HEK293 (cell line): ENCODE data around the gene S1PR1.

Experiments
- FEZF1 ChIP-seq: fragments of 450-650 bp; formaldehyde crosslinking; IDR thresholded peaks from 2 replicates; pipeline ENCODE4 v1.5.1; 2016; ENCODE audit warnings: missing biosample characterization, missing genetic modification characterization
- GLI4 ChIP-seq: fragments of 450-650 bp; formaldehyde crosslinking; IDR thresholded peaks from 2 replicates; pipeline ENCODE4 v1.5.1; 2016; ENCODE audit warnings: missing biosample characterization, missing genetic modification characterization
- HOXC10 ChIP-seq: sonication (generic); formaldehyde crosslinking; IDR thresholded peaks from 2 replicates; pipeline ENCODE4 v1.8.1; 2023; ENCODE audit warnings: mild to moderate bottlenecking, missing genetic modification reagents
- HOXD13 ChIP-seq: sonication (generic); formaldehyde crosslinking; IDR thresholded peaks from 2 replicates; pipeline ENCODE4 v1.8.0; 2022; ENCODE audit warnings: missing genetic modification reagents, borderline replicate concordance
- KLF10 ChIP-seq: fragments of 450-650 bp; IDR thresholded peaks from 2 replicates; pipeline ENCODE4 v1.5.1; 2018; ENCODE audit warnings: missing biosample characterization, mild to moderate bottlenecking, missing genetic modification characterization
- MZF1 ChIP-seq: fragments of 450-650 bp; formaldehyde crosslinking; IDR thresholded peaks from 2 replicates; pipeline ENCODE4 v1.5.1; 2017; ENCODE audit warnings: missing biosample characterization, missing genetic modification characterization, borderline replicate concordance
- OSR2 ChIP-seq: fragments of 450-650 bp; formaldehyde crosslinking; IDR thresholded peaks from 2 replicates; pipeline ENCODE4 v1.5.1; 2016; ENCODE audit warnings: missing biosample characterization, missing genetic modification characterization
- PRDM1 ChIP-seq: fragments of 450-650 bp; formaldehyde crosslinking; IDR thresholded peaks from 2 replicates; pipeline ENCODE4; 2016; ENCODE audit warnings: missing biosample characterization, missing genetic modification characterization
- SALL2 ChIP-seq: fragments of 450-650 bp; formaldehyde crosslinking; IDR thresholded peaks from 2 replicates; pipeline ENCODE4 v1.5.0; 2017; ENCODE audit warnings: missing biosample characterization, mild to moderate bottlenecking, missing genetic modification characterization, borderline replicate concordance
- TSHZ1 ChIP-seq: fragments of 450-650 bp; formaldehyde crosslinking; IDR thresholded peaks from 2 replicates; pipeline ENCODE4 v1.5.1; 2016; ENCODE audit warnings: missing biosample characterization, missing genetic modification characterization, borderline replicate concordance
- ZBTB21 ChIP-seq: fragments of 450-650 bp; formaldehyde crosslinking; IDR thresholded peaks from 2 replicates; pipeline ENCODE4 v1.5.1; 2017; ENCODE audit warnings: missing biosample characterization, missing genetic modification characterization
- ZBTB26 ChIP-seq: fragments of 450-650 bp; formaldehyde crosslinking; optimal IDR thresholded peaks from 2 replicates; pipeline ENCODE3; 2016; ENCODE audit warnings: missing biosample characterization, mild to moderate bottlenecking, missing genetic modification characterization
- ZBTB7A ChIP-seq: fragments of 450-650 bp; formaldehyde crosslinking; IDR thresholded peaks from 2 replicates; pipeline ENCODE4 v1.5.1; 2016; ENCODE audit warnings: low read depth, missing biosample characterization, missing genetic modification characterization
- ZNF146 ChIP-seq: fragments of 450-650 bp; formaldehyde crosslinking; IDR thresholded peaks from 2 replicates; pipeline ENCODE4 v1.5.1; 2016; ENCODE audit warnings: missing biosample characterization, missing genetic modification characterization
- ZNF155 ChIP-seq: fragments of 450-650 bp; formaldehyde crosslinking; IDR thresholded peaks from 2 replicates; pipeline ENCODE4 v1.5.1; 2016; ENCODE audit warnings: missing biosample characterization, missing genetic modification characterization
- ZNF157 ChIP-seq: fragments of 450-650 bp; formaldehyde crosslinking; IDR thresholded peaks from 2 replicates; pipeline ENCODE4 v1.5.1; 2016; ENCODE audit warnings: missing biosample characterization, missing genetic modification characterization
- ZNF202 ChIP-seq: fragments of 450-650 bp; formaldehyde crosslinking; IDR thresholded peaks from 2 replicates; pipeline ENCODE4 v1.5.1; 2016; ENCODE audit warnings: missing biosample characterization, missing genetic modification characterization, borderline replicate concordance
- ZNF23 ChIP-seq: fragments of 450-650 bp; formaldehyde crosslinking; IDR thresholded peaks from 2 replicates; pipeline ENCODE4 v1.5.1; 2016; ENCODE audit warnings: missing biosample characterization, missing genetic modification characterization, borderline replicate concordance
- ZNF239 ChIP-seq: fragments of 450-650 bp; formaldehyde crosslinking; IDR thresholded peaks from 2 replicates; pipeline ENCODE4 v1.5.1; 2016; ENCODE audit warnings: missing biosample characterization, missing genetic modification characterization
- ZNF302 ChIP-seq: fragments of 450-650 bp; formaldehyde crosslinking; IDR thresholded peaks from 2 replicates; pipeline ENCODE4 v1.5.1; 2016; ENCODE audit warnings: missing biosample characterization, missing genetic modification characterization, low read depth
- ZNF37A ChIP-seq: fragments of 450-650 bp; IDR thresholded peaks from 2 replicates; pipeline ENCODE4 v1.5.1; 2018; ENCODE audit warnings: missing biosample characterization, missing genetic modification characterization
- ZNF513 ChIP-seq: fragments of 450-650 bp; IDR thresholded peaks from 2 replicates; pipeline ENCODE4 v1.5.1; 2018; ENCODE audit warnings: missing biosample characterization, missing genetic modification characterization
- ZNF521 ChIP-seq: fragments of 450-650 bp; formaldehyde crosslinking; IDR thresholded peaks from 2 replicates; pipeline ENCODE4 v1.5.1; 2017; ENCODE audit warnings: missing biosample characterization, mild to moderate bottlenecking, missing genetic modification characterization
- ZNF560 ChIP-seq: fragments of 450-650 bp; formaldehyde crosslinking; IDR thresholded peaks from 2 replicates; pipeline ENCODE4 v1.5.1; 2017; ENCODE audit warnings: missing biosample characterization, missing genetic modification characterization, borderline replicate concordance
- ZNF571 ChIP-seq: fragments of 450-650 bp; formaldehyde crosslinking; IDR thresholded peaks from 2 replicates; pipeline ENCODE4 v1.5.0; 2017; ENCODE audit warnings: missing biosample characterization, missing genetic modification characterization
- ZNF580 ChIP-seq: fragments of 450-650 bp; formaldehyde crosslinking; IDR thresholded peaks from 2 replicates; pipeline ENCODE4 v1.5.1; 2016; ENCODE audit warnings: missing biosample characterization, missing genetic modification characterization
- ZNF610 ChIP-seq: fragments of 450-650 bp; formaldehyde crosslinking; IDR thresholded peaks from 2 replicates; pipeline ENCODE4 v1.5.1; 2016; ENCODE audit warnings: missing biosample characterization, missing genetic modification characterization, borderline replicate concordance
- ZNF639 ChIP-seq: fragments of 450-650 bp; formaldehyde crosslinking; IDR thresholded peaks from 2 replicates; pipeline ENCODE4 v1.5.1; 2016; ENCODE audit warnings: missing biosample characterization, missing genetic modification characterization
- ZNF670 ChIP-seq: fragments of 450-650 bp; formaldehyde crosslinking; IDR thresholded peaks from 2 replicates; pipeline ENCODE4 v1.5.1; 2016; ENCODE audit warnings: missing biosample characterization, missing genetic modification characterization, low read depth
- ZNF704 ChIP-seq: fragments of 450-650 bp; formaldehyde crosslinking; IDR thresholded peaks from 2 replicates; pipeline ENCODE4 v1.5.1; 2016; ENCODE audit warnings: missing biosample characterization, missing genetic modification characterization
- ZNF768 ChIP-seq: fragments of 450-650 bp; formaldehyde crosslinking; IDR thresholded peaks from 2 replicates; pipeline ENCODE4 v1.5.1; 2018; ENCODE audit warnings: missing biosample characterization, mild to moderate bottlenecking, missing genetic modification characterization
- ZNF837 ChIP-seq: fragments of 450-650 bp; formaldehyde crosslinking; IDR thresholded peaks from 2 replicates; pipeline ENCODE4 v1.5.1; 2016; ENCODE audit warnings: missing biosample characterization, missing genetic modification characterization
- ZNF843 ChIP-seq: fragments of 450-650 bp; formaldehyde crosslinking; IDR thresholded peaks from 2 replicates; pipeline ENCODE4 v1.5.1; 2016; ENCODE audit warnings: missing biosample characterization, missing genetic modification characterization
- ZXDB ChIP-seq: fragments of 450-650 bp; formaldehyde crosslinking; IDR thresholded peaks from 2 replicates; pipeline ENCODE4 v1.5.1; 2016; ENCODE audit warnings: missing biosample characterization, missing genetic modification characterization

Gene S1PR1

GRCh38 chr1:101288491-101288944 is 51.7 kb downstream of the S1PR1 start (continued):
- TF ChIP-seq ZNF639 (peak; percentile 91), ZBTB7A (tag by site-specific recombination) (no peak), ZBTB26 (tag by site-specific recombination) (no peak), ZNF610 (no peak), ZNF837 (tag by site-specific recombination) (no peak), ZNF146 (tag by site-specific recombination) (no peak), FEZF1 (tag by site-specific recombination) (peak; percentile 84), ZNF155 (tag by site-specific recombination) (no peak), SALL2 (tag by site-specific recombination) (no peak), ZNF670 (tag by site-specific recombination) (no peak), ZNF513 (tag by site-specific recombination) (no peak; the same call in 1 of the 2 replicates), OSR2 (tag by site-specific recombination) (peak; percentile 87), ZNF23 (no peak), MZF1 (tag by site-specific recombination) (no peak), ZNF239 (tag by site-specific recombination) (no peak), ZNF843 (tag by site-specific recombination) (peak; percentile 89), ZNF560 (tag by site-specific recombination) (no peak), ZNF302 (tag by site-specific recombination) (no peak), GLI4 (tag by site-specific recombination) (no peak), HOXD13 (no peak), HOXC10 (no peak), ZNF37A (tag by site-specific recombination) (no peak), ZBTB21 (tag by site-specific recombination) (no peak), TSHZ1 (tag by site-specific recombination) (peak; percentile 84), KLF10 (tag by site-specific recombination) (peak; percentile 71; the same call in 1 of the 2 replicates), ZNF768 (no peak), ZNF521 (tag by site-specific recombination) (no peak), PRDM1 (tag by site-specific recombination) (peak; percentile 46), ZNF202 (tag by site-specific recombination) (no peak), ZNF157 (no peak), ZNF704 (tag by site-specific recombination) (no peak), ZNF580 (tag by site-specific recombination) (peak; percentile 75; the same call in 1 of the 2 replicates), ZNF571 (tag by site-specific recombination) (no peak), ZXDB (tag by site-specific recombination) (peak; percentile 64)
